HG02759 (cell line): ENCODE data around the gene SMYD5.
"Not testable (repeated sequence)": the region's sequence is repeated elsewhere in the genome, so short reads cannot be mapped to it uniquely, and the experiment has no call there.

Source experiments
- ATAC-seq: cut with Tn5 transposase; IDR thresholded peaks from one replicate; pipeline ENCODE4 v1.9.1; 2021; ENCODE audit warnings: mild to moderate bottlenecking, moderate library complexity; ENCODE audit not compliant: unreplicated experiment

SMYD5 gene

GRCh38 chr2:73214120-73215035, at the start of gene SMYD5:
Gene SMYD5 (plus strand): TSS chr2:73214245. CDS start chr2:73214267, 22 bp downstream.
- peak; percentile 93 for ATAC-seq

- ATAC-seq, result not testable (repeated sequence)
These were observed 48.1 kb upstream of the SMYD5 start for GRCh38 chr2:73165978-73166377.

- not testable (repeated sequence) for ATAC-seq
These were observed 47.2 kb upstream of the SMYD5 start for GRCh38 chr2:73166813-73167212.

- ATAC-seq, result not testable (repeated sequence)
These were observed 45.7 kb upstream of the SMYD5 start for GRCh38 chr2:73168348-73168747.

- not testable (repeated sequence) for ATAC-seq
These were observed 43.7 kb upstream of the SMYD5 start for GRCh38 chr2:73170341-73170740.

- ATAC-seq, result peak; percentile 24
These were observed 41.1 kb upstream of the SMYD5 start for GRCh38 chr2:73172963-73173362.

GRCh38 chr2:73173781-73174180, 40.3 kb upstream of the SMYD5 start:
- ATAC-seq, result no peak

- ATAC-seq, result no peak
These were observed 39.8 kb upstream of the SMYD5 start for GRCh38 chr2:73174244-73174643.

GRCh38 chr2:73174941-73175662, 38.9 kb upstream of the SMYD5 start:
- no peak for ATAC-seq

- ATAC-seq, result no peak
These were observed 38.3 kb upstream of the SMYD5 start for GRCh38 chr2:73175663-73176204.

GRCh38 chr2:73176205-73176880, 37.7 kb upstream of the SMYD5 start:
- ATAC-seq, result no peak

GRCh38 chr2:73176881-73177644, 37.0 kb upstream of the SMYD5 start:
- peak; percentile 87 for ATAC-seq

- no peak for ATAC-seq
These were observed 36.3 kb upstream of the SMYD5 start for GRCh38 chr2:73177645-73178255.

- ATAC-seq, result no peak
These were observed 28.1 kb upstream of the SMYD5 start for GRCh38 chr2:73185965-73186364.

- no peak for ATAC-seq
These were observed 26.5 kb upstream of the SMYD5 start for GRCh38 chr2:73187549-73187948.

GRCh38 chr2:73197579-73197978, 16.5 kb upstream of the SMYD5 start:
- ATAC-seq, result no peak

GRCh38 chr2:73200281-73200680, 13.8 kb upstream of the SMYD5 start:
- not testable (repeated sequence) for ATAC-seq

GRCh38 chr2:73202156-73203054, 11.6 kb upstream of the SMYD5 start, which contains the start of gene NOTO:
Gene NOTO (plus strand): TSS chr2:73202574. CDS start chr2:73202667, 93 bp downstream.
- ATAC-seq, result no peak
